HFFc6 (cell line): ENCODE results near the gene ABTB2. TPM values are rescaled to one million over a fixed set of nuclear protein-coding genes. Genes with fewer than 3 reads are reported as not detected.

Experiments
- DNase-seq: peaks from one replicate; pipeline ENCODE4 v3.0.0-alpha.2; 2018
- H3K27ac Mint-ChIP-seq: 2 replicates; pipeline ENCODE4 v1.8.0; 2020; ENCODE audit warnings: mild to moderate bottlenecking, mixed read lengths
- H3K27me3 Mint-ChIP-seq: 2 replicates; pipeline ENCODE4 v1.8.0; 2021; ENCODE audit warnings: mild to moderate bottlenecking, moderate library complexity, mixed read lengths; ENCODE audit not compliant: insufficient read depth
- H3K36me3 Mint-ChIP-seq: 2 replicates; pipeline ENCODE4 v1.8.0; 2021; ENCODE audit warnings: low read depth, mixed read lengths
- H3K4me1 Mint-ChIP-seq: 2 replicates; pipeline ENCODE4 v1.8.0; 2020; ENCODE audit warnings: low read depth, mixed read lengths
- H3K4me3 Mint-ChIP-seq: 2 replicates; pipeline ENCODE4 v1.8.0; 2020; ENCODE audit warnings: mild to moderate bottlenecking, moderate library complexity, mixed read lengths
- H3K9me3 Mint-ChIP-seq: 2 replicates; pipeline ENCODE4 v1.8.0; 2020; ENCODE audit warnings: mild to moderate bottlenecking, mixed read lengths
- CTCF ChIP-seq: fragments of 200-600 bp; sonication (generic); IDR thresholded peaks from 2 replicates; pipeline ENCODE4 v1.5.0; 2021; ENCODE audit warnings: antibody characterized with exemption, mild to moderate bottlenecking
- total RNA-seq, 6 experiments: library from RNA; stranded (reverse); fragmentation: NEBNext Ultra II Directional; extraction: Animal tissue kit (Norgen Biotek cat#: 25700); gene quantifications; 2 replicates in 1 of 6; 3 replicates in 5 of 6; pipeline ENCODE4 v1.2.3, GENCODE V29; 2021

The ABTB2 gene
- total RNA-seq, 6 experiments from 2014 or later: 2.5 to 3.6 (median 2.8) TPM

- Mint-ChIP-seq H3K4me1 (peaks cover 35% of the 10 kb centered on the region), H3K27ac (no peak overlapping the region), H3K4me3 (no peak overlapping the region), H3K36me3 (no peaks in the 10 kb centered on the region), H3K27me3 (no peaks in the 10 kb centered on the region; the same call in 1 of the 2 replicates), H3K9me3 (no peaks in the 10 kb centered on the region)
- no peak for DNase-seq
- TF ChIP-seq CTCF: no peak
These were observed 29.8 kb downstream of the ABTB2 start for GRCh38 chr11:34327804-34328631.

- no peak for TF ChIP-seq CTCF
- Mint-ChIP-seq H3K36me3 (no peaks in the 10 kb centered on the region), H3K9me3 (no peaks in the 10 kb centered on the region), H3K4me1 (peaks cover 10% of the 10 kb centered on the region), H3K4me3 (no peak overlapping the region), H3K27me3 (no peaks in the 10 kb centered on the region; the same call in 1 of the 2 replicates), H3K27ac (no peak overlapping the region)
- no peak for DNase-seq
These were observed 33.3 kb downstream of the ABTB2 start for GRCh38 chr11:34324466-34324865.

GRCh38 chr11:34323601-34324000, 34.2 kb downstream of the ABTB2 start:
- no peaks in the 10 kb centered on the region; the same call in 1 of the 2 replicates for H3K27me3 Mint-ChIP-seq
- no peaks in the 10 kb centered on the region for H3K36me3 Mint-ChIP-seq
- no peak overlapping the region; the same call in 1 of the 2 replicates for H3K27ac Mint-ChIP-seq
- no peak overlapping the region for H3K4me3 Mint-ChIP-seq
- no peak for TF ChIP-seq CTCF
- no peak for DNase-seq
- H3K9me3 Mint-ChIP-seq: no peaks in the 10 kb centered on the region
- peaks cover 16% of the 10 kb centered on the region for H3K4me1 Mint-ChIP-seq

GRCh38 chr11:34318111-34319037, 39.4 kb downstream of the ABTB2 start:
- DNase-seq: peak; percentile 65
- H3K27me3 Mint-ChIP-seq: peaks cover 7% of the 10 kb centered on the region
- H3K4me3 Mint-ChIP-seq: no peak overlapping the region
- H3K4me1 Mint-ChIP-seq: peaks cover 20% of the 10 kb centered on the region
- no peaks in the 10 kb centered on the region for H3K36me3 Mint-ChIP-seq
- TF ChIP-seq CTCF: no peak
- H3K9me3 Mint-ChIP-seq: no peaks in the 10 kb centered on the region
- peak overlapping the region; percentile 71 for H3K27ac Mint-ChIP-seq

- H3K4me3 Mint-ChIP-seq: no peak overlapping the region
- H3K27ac Mint-ChIP-seq: peak overlapping the region; percentile 71; the same call in 1 of the 2 replicates
- H3K36me3 Mint-ChIP-seq: no peaks in the 10 kb centered on the region
- no peak for TF ChIP-seq CTCF
- H3K4me1 Mint-ChIP-seq: peaks cover 14% of the 10 kb centered on the region
- peaks cover 11% of the 10 kb centered on the region for H3K27me3 Mint-ChIP-seq
- H3K9me3 Mint-ChIP-seq: no peaks in the 10 kb centered on the region
- DNase-seq: no peak
These were observed 40.1 kb downstream of the ABTB2 start for GRCh38 chr11:34317666-34318065.
